ENCODE data around the gene PDIA5. TPM values are rescaled to one million over a fixed set of nuclear protein-coding genes. Genes with fewer than 3 reads are reported as not detected.

Gene PDIA5
- total and polyA plus RNA-seq, 4 donors: 9.5 to 16.9 (median 13.5) TPM

DNA sequence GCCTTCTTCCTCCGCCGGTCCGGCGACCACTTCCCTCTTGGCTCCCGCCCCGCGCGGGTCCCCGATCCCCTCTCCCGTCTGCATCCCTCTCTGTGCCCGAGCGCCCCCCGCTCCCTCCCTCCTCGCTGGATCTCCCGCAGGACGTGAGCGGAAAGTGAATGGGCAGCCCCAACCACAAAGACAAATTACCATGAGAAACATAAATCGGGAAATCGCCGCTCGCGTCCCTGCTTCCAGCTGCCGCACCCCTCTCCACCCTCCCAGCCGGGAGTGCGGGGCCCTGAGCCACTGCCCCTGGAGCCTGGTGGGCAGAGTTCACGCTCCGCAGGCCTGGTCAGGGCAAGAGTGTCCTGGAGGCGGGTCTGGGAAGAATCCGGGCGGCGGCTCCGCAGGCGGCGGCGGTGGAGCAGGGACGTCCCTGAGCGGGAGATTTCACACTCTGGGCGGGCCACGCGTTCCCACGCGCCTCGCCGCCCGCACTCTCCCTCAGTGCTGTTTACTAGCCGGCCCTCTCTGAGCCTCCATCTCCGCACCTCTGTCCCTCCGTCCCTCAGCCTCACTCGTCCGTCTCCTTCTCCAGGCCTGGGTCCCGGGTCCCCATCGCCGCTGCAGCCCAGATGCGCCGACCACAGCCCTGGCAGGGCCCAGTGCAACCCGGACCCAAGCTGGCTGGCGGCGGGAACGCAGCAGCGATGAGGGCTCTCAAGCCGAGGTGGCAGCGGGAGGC lies 40.1 kb upstream of the PDIA5 start:
- H3K9me3 ChIP-seq (ENCODE audit: control insufficient read depth, insufficient read depth, low read length): no peaks in the 10 kb centered on the region
- under 1% methylated on average over 62 of the region's 62 CpGs for WGBS (ENCODE audit: insufficient coverage)
- H3K4me1 ChIP-seq (ENCODE audit: control insufficient read depth, insufficient read depth, low read length): peaks cover 26% of the 10 kb centered on the region
- H3K36me3 ChIP-seq (ENCODE audit: control insufficient read depth, insufficient read depth, low read length): no peaks in the 10 kb centered on the region
- DNase-seq (ENCODE audit: low read depth in 4 of 6, low spot score in 6 of 6): peak in 3 of 6 donors; percentile 31 to 85 (median 84)
- H3K4me3 ChIP-seq (ENCODE audit: low read depth, low read length): peak overlapping the region; percentile 79
- peaks cover 13% of the 10 kb centered on the region for H3K27me3 ChIP-seq (ENCODE audit: control insufficient read depth, insufficient read depth, low read length)
- peak overlapping the region; percentile 22 for H3K27ac ChIP-seq (ENCODE audit: low read depth, low read length)

GRCh38 chr3:123027292-123028232 lies 39.3 kb upstream of the PDIA5 start, which contains the start of gene SEMA5B:
TSS of gene SEMA5B (minus strand) at chr3:123027763. CDS start at chr3:122961263, 66,500 bp downstream.
- peaks cover 26% of the 10 kb centered on the region for H3K4me1 ChIP-seq (ENCODE audit: control insufficient read depth, insufficient read depth, low read length)
- WGBS (ENCODE audit: insufficient coverage): under 1% methylated on average over 89 of the region's 94 CpGs
- H3K4me3 ChIP-seq (ENCODE audit: low read depth, low read length): peak within 1 kb of the TSS; percentile 79
- DNase-seq (ENCODE audit: low read depth in 4 of 6, low spot score in 6 of 6): peak in 5 of 6 donors; percentile 53 to 95 (median 69)
- H3K27me3 ChIP-seq (ENCODE audit: control insufficient read depth, insufficient read depth, low read length): peaks cover 13% of the 10 kb centered on the region
- H3K27ac ChIP-seq (ENCODE audit: low read depth, low read length): peak within 1 kb of the TSS; percentile 87
- H3K36me3 ChIP-seq (ENCODE audit: control insufficient read depth, insufficient read depth, low read length): no peaks in the 10 kb centered on the region
- no peaks in the 10 kb centered on the region for H3K9me3 ChIP-seq (ENCODE audit: control insufficient read depth, insufficient read depth, low read length)

DNA sequence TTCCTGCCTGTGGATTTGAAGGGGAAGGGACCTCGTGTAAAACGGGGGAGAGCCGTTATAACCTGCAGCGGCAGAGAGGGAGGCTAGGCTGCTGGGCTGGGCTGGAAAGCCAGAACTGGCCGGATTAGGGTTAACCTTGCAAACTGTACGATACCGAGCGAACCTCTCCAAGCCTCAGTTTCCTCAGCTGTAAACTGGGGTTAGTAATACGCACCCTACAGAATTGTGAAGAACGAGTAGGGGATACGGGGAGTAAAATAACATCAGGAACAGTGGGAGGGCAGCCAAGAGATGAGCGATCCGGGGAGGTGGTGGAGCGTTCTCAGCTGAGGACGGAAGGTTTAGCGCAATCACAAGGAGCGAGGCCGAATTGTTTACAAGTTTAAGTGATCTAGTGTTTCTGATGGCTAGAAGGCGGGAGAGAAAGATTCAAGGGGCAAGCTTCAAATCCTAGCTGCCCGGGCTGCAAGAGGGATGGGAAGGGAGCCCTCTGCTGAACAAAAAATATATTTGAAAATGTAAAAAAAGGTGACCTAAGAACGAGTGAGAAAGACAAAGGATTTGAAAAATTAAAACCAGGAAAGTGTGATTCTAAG lies 38.5 kb upstream of the PDIA5 start:
- peak in 4 of 6 donors; percentile 44 to 95 (median 78) for DNase-seq (ENCODE audit: low read depth in 4 of 6, low spot score in 6 of 6)
- WGBS (ENCODE audit: insufficient coverage): 2% methylated on average over 20 of the region's 21 CpGs
- H3K4me1 ChIP-seq (ENCODE audit: control insufficient read depth, insufficient read depth, low read length): peaks cover 26% of the 10 kb centered on the region
- no peaks in the 10 kb centered on the region for H3K36me3 ChIP-seq (ENCODE audit: control insufficient read depth, insufficient read depth, low read length)
- H3K27me3 ChIP-seq (ENCODE audit: control insufficient read depth, insufficient read depth, low read length): peaks cover 13% of the 10 kb centered on the region
- H3K27ac ChIP-seq (ENCODE audit: low read depth, low read length): peak overlapping the region; percentile 87
- no peaks in the 10 kb centered on the region for H3K9me3 ChIP-seq (ENCODE audit: control insufficient read depth, insufficient read depth, low read length)
- H3K4me3 ChIP-seq (ENCODE audit: low read depth, low read length): peak overlapping the region; percentile 79

GRCh38 chr3:123031051-123031450 lies 35.8 kb upstream of the PDIA5 start:
- H3K36me3 ChIP-seq (ENCODE audit: control insufficient read depth, insufficient read depth, low read length): no peaks in the 10 kb centered on the region
- no peak overlapping the region for H3K27ac ChIP-seq (ENCODE audit: low read depth, low read length)
- peaks cover 10% of the 10 kb centered on the region for H3K27me3 ChIP-seq (ENCODE audit: control insufficient read depth, insufficient read depth, low read length)
- no peak overlapping the region for H3K4me3 ChIP-seq (ENCODE audit: low read depth, low read length)
- DNase-seq (ENCODE audit: low read depth in 4 of 6, low spot score in 6 of 6): peak in 1 of 6 donors; percentile 53
- no peaks in the 10 kb centered on the region for H3K9me3 ChIP-seq (ENCODE audit: control insufficient read depth, insufficient read depth, low read length)
- H3K4me1 ChIP-seq (ENCODE audit: control insufficient read depth, insufficient read depth, low read length): peaks cover 18% of the 10 kb centered on the region
- whole genome bisulfite sequencing (ENCODE audit: insufficient coverage): 63% methylated on average over 2 of the region's 4 CpGs

DNA sequence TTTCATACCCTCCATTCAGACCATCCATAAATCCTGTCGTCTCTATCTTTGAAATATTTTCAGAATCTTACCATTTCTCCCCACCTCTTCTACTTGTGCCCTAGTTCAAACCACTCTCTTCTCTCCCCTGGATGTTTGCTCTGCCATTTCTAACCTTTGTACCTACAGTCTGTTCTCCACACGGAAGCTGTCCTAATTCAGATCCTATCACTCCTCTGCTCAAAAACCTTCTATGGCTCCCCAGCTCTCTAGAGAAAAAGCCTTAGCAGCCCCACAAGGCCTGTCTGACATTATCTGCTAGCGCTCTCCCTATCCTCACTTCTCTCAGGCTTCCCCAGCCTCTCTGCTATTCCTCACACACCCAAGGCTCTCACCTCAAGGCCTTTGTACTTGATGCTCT lies 34.8 kb upstream of the PDIA5 start:
- H3K36me3 ChIP-seq (ENCODE audit: control insufficient read depth, insufficient read depth, low read length): no peaks in the 10 kb centered on the region
- DNase-seq (ENCODE audit: low read depth in 4 of 6, low spot score in 6 of 6): no peak
- no peak overlapping the region for H3K4me3 ChIP-seq (ENCODE audit: low read depth, low read length)
- WGBS (ENCODE audit: insufficient coverage): 93% methylated on average over 3 of the region's 3 CpGs
- peaks cover 6% of the 10 kb centered on the region for H3K27me3 ChIP-seq (ENCODE audit: control insufficient read depth, insufficient read depth, low read length)
- no peak overlapping the region for H3K27ac ChIP-seq (ENCODE audit: low read depth, low read length)
- H3K4me1 ChIP-seq (ENCODE audit: control insufficient read depth, insufficient read depth, low read length): peaks cover 10% of the 10 kb centered on the region
- H3K9me3 ChIP-seq (ENCODE audit: control insufficient read depth, insufficient read depth, low read length): no peaks in the 10 kb centered on the region

- 80% methylated on average over 5 of the region's 5 CpGs for WGBS (ENCODE audit: insufficient coverage)
- no peaks in the 10 kb centered on the region for H3K9me3 ChIP-seq (ENCODE audit: control insufficient read depth, insufficient read depth, low read length)
- H3K4me1 ChIP-seq (ENCODE audit: control insufficient read depth, insufficient read depth, low read length): no peaks in the 10 kb centered on the region
Observed at GRCh38 chr3:123034120-123034519, 32.7 kb upstream of the PDIA5 start.

GRCh38 chr3:123034996-123035395 lies 31.8 kb upstream of the PDIA5 start:
- H3K27ac ChIP-seq (ENCODE audit: low read depth, low read length): no peak overlapping the region
- DNase-seq (ENCODE audit: low read depth in 4 of 6, low spot score in 6 of 6): no peak
- no peaks in the 10 kb centered on the region for H3K9me3 ChIP-seq (ENCODE audit: control insufficient read depth, insufficient read depth, low read length)
- no peaks in the 10 kb centered on the region for H3K4me1 ChIP-seq (ENCODE audit: control insufficient read depth, insufficient read depth, low read length)
- 90% methylated on average over 3 of the region's 3 CpGs for WGBS (ENCODE audit: insufficient coverage)
- H3K36me3 ChIP-seq (ENCODE audit: control insufficient read depth, insufficient read depth, low read length): no peaks in the 10 kb centered on the region
- peaks cover 2% of the 10 kb centered on the region for H3K27me3 ChIP-seq (ENCODE audit: control insufficient read depth, insufficient read depth, low read length)
- H3K4me3 ChIP-seq (ENCODE audit: low read depth, low read length): no peak overlapping the region

More at GRCh38 chr3:123034120-123034519, 32.7 kb upstream of the PDIA5 start:
- Histone ChIP-seq H3K36me3 (ENCODE audit: control insufficient read depth, insufficient read depth, low read length) (no peaks in the 10 kb centered on the region), H3K4me3 (ENCODE audit: low read depth, low read length) (no peak overlapping the region), H3K27ac (ENCODE audit: low read depth, low read length) (no peak overlapping the region), H3K27me3 (ENCODE audit: control insufficient read depth, insufficient read depth, low read length) (peaks cover 6% of the 10 kb centered on the region)
- DNase-seq (ENCODE audit: low read depth in 4 of 6, low spot score in 6 of 6): no peak

DNA sequence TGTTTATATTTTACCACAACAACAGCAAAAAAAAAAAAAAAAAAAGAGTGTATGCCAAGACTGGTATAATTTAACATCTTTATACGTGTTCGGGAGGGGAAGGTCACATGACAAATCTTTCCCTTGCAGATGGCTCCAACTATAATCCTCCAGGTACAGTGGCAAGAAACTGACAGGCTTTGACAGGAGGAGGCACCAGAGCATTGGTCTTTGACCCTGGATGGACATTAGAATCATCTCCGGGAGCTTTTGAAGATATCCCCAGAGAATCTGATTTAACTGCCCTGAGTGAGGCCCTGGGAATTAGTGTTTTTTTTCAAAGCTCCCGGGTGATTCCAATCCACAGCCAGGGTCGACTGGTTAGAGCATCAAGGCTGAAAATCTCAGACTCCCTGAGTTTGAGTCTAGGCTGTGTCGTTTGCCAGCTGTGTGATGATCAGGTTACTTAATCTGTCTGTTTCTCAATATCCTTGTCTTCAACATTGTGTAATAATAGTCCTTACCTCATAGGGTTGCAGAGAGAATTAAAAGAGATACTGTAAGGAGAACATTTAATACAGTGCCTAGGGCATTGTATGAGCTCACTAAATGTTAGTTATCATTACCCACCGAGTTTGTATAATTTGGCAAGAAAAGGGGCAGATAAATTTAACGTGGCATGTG lies 30.3 kb upstream of the PDIA5 start:
- Histone ChIP-seq H3K4me1 (ENCODE audit: control insufficient read depth, insufficient read depth, low read length) (no peaks in the 10 kb centered on the region), H3K27me3 (ENCODE audit: control insufficient read depth, insufficient read depth, low read length) (no peaks in the 10 kb centered on the region), H3K9me3 (ENCODE audit: control insufficient read depth, insufficient read depth, low read length) (no peaks in the 10 kb centered on the region), H3K27ac (ENCODE audit: low read depth, low read length) (no peak overlapping the region), H3K4me3 (ENCODE audit: low read depth, low read length) (no peak overlapping the region), H3K36me3 (ENCODE audit: control insufficient read depth, insufficient read depth, low read length) (no peaks in the 10 kb centered on the region)
- WGBS (ENCODE audit: insufficient coverage): 50% methylated on average over 3 of the region's 8 CpGs
- no peak for DNase-seq (ENCODE audit: low read depth in 4 of 6, low spot score in 6 of 6)

- H3K4me3 ChIP-seq (ENCODE audit: low read depth, low read length): no peak overlapping the region
- no peaks in the 10 kb centered on the region for H3K27me3 ChIP-seq (ENCODE audit: control insufficient read depth, insufficient read depth, low read length)
- H3K36me3 ChIP-seq (ENCODE audit: control insufficient read depth, insufficient read depth, low read length): no peaks in the 10 kb centered on the region
- no CpG with 5 or more reads among the region's 5 CpGs for WGBS (ENCODE audit: insufficient coverage)
- no peak overlapping the region for H3K27ac ChIP-seq (ENCODE audit: low read depth, low read length)
- H3K4me1 ChIP-seq (ENCODE audit: control insufficient read depth, insufficient read depth, low read length): no peaks in the 10 kb centered on the region
- H3K9me3 ChIP-seq (ENCODE audit: control insufficient read depth, insufficient read depth, low read length): no peaks in the 10 kb centered on the region
- DNase-seq (ENCODE audit: low read depth in 4 of 6, low spot score in 6 of 6): no peak
Observed at GRCh38 chr3:123037015-123037375, 29.8 kb upstream of the PDIA5 start.

Data from spinal cord (tissue), 10 donors.